Astrocyte of the cerebellum (primary cell): ENCODE results near the gene CAMSAP2.

Experiments used
- DNase-seq: peaks from one replicate; pipeline ENCODE4 v3.0.0-alpha.2; 2011; ENCODE audit warnings: low read depth
- H3K4me3 ChIP-seq: 2 replicates; pipeline ENCODE4 v1.5.1; 2011; ENCODE audit warnings: mild to moderate bottlenecking, low read depth, low read length, moderate library complexity
- CTCF ChIP-seq: IDR thresholded peaks from 2 replicates; pipeline ENCODE4 v1.5.1; 2012; ENCODE audit warnings: low read length, low read depth, moderate library complexity, mild to moderate bottlenecking; ENCODE audit errors: missing control alignments
- in situ Hi-C: cut with HindIII; loops from 2 replicates; pipeline ENCODE4 v1.10.0; 2017; ENCODE audit warnings: low sequenced_read_pairs

Gene CAMSAP2

DNA sequence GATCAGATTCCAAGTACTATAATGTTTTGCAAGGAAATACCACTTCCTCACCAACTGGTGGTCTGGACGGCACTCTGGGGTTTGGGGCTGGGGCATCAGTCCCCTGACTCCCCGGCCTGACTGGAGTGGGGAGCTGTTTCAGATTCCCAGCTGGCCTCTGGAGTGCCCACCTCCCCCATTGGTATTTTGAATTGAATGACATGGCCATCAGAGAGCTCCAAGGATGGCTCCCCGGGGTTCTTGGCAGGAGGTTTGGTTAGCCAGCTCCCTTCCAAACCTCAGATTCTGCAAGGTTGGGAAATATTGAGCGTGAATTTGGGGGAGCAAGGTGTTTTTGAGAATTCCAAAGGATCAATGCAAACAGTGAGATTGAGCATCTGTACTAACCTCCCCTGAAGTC is 153.9 kb downstream of the CAMSAP2 start:
- H3K4me3 ChIP-seq, result no peak overlapping the region
- no peak for TF ChIP-seq CTCF
- in situ Hi-C loops, result no loop called here
- no peak for DNase-seq

DNA sequence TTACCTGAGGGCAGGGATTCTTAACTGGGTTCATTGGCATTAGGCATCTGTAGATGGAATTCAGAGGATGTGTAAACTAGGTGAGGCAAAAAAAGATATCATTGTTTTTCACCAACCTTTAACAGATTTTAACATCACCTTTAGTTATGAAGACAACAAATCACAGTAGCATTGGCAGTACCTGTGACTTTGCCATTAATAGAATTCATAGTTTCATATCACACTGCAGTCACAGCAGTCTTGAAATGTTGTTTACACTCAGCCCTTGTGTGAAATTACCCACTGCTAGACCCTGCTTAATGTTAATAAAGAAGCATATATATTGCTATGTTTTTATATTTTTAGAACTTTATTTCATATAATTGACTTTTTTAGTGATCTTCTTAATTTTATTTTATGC is 154.3 kb downstream of the CAMSAP2 start:
- TF ChIP-seq CTCF, result no peak
- DNase-seq, result no peak
- in situ Hi-C loops, result no loop called here
- no peak overlapping the region for H3K4me3 ChIP-seq

DNA sequence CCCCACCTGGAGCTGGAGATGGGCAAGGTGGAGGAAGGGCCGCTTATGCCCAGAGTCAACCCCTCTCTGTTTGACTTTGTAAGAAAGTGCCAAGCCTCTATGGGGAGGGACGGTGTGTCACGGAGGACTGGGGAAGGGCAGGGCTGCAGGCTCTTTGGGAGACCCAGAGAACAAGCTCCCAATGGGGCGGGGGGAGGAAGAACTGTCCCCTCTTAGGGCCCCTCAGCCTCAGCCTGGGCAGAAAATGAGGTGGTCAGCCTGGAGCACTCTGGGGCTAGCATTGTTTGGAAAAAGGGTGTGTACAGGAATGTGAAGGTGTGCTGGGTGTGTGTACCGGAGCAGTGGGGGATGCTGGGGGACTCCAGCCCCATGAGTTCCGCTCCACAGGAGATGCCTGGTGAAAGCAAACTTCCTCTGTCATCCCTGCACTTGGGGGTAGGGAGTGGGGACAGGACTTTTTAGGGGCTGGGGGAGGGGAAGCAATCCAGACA is 154.8 kb downstream of the CAMSAP2 start:
- DNase-seq, result no peak
- in situ Hi-C loops, result no loop called here
- H3K4me3 ChIP-seq, result no peak overlapping the region
- TF ChIP-seq CTCF, result no peak

DNA sequence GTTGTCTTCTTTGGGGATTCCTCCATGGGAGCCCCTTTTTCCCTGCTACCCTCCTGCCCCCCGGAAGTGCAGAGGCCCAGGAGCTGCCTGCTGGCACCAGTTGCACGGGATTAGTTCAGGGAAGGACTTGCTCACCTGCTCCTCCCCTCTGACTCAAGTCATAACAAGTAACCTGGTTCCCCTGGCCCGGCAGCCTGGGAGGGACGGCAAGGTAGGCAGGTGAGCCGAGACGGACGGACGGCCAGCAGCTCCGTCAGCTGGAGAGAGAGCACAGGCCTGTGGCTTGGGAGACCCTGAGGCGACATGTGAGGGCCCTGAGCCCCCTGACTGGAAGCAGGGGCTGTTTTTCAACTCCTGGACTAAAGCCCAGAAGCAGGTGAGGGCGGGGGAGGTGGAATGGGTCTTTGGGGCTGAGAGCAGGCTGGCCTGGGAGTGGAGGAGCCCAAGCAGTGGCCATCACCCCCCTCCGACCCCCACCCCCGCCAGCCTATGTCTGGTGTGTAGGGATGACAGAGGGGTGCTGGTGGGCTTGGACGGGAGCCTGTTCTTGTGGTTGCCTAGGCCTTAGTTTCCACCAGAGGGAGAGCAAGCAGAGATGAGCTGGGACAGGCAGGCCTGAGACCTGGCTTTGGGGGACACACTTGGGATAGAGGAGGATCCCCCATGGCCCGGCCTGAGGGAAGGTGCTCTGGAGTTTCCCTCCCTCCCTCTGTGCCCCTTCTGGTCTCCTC is 156.2 kb downstream of the CAMSAP2 start, which contains the start of gene INAVA:
Gene INAVA (plus strand): TSS at position 189 of the 731 bp plus-strand sequence. CDS start 3,501 bp downstream, outside the sequence.
- in situ Hi-C loops, result no loop called here
- no peak for TF ChIP-seq CTCF
- DNase-seq, result no peak
- H3K4me3 ChIP-seq, result no peak within 1 kb of the TSS

DNA sequence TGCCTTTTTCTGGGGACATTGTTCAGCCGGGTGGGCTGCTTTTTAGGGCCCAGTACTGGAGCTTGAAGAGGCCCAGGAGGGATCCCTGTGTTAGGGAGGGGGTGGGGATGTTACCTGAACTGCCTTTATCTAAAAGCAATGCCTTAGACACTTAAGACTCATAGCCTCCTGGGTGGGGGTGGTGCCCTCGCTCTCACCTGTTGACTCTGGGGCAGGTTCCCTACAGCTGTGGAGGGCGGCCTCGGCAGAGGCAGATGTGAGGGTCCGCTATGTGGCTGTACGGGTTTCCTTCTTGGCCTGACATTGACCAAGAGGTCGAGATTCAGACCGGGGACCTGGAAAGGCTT is 156.7 kb downstream of the CAMSAP2 start:
- in situ Hi-C loops, result no loop called here
- TF ChIP-seq CTCF, result no peak
- no peak for DNase-seq
- H3K4me3 ChIP-seq, result no peak overlapping the region

GRCh38 chr1:200895801-200896530 is 157.3 kb downstream of the CAMSAP2 start:
- no peak for DNase-seq
- no peak for TF ChIP-seq CTCF
- H3K4me3 ChIP-seq, result no peak overlapping the region
- in situ Hi-C loops, result no loop called here
